Measurements from ENCODE around the gene NYAP2. TPM values are rescaled to one million over a fixed set of nuclear protein-coding genes. Genes with fewer than 3 reads are reported as not detected.

NYAP2 gene
- total RNA-seq, 2 donors from 2014 or later = not detected

GRCh38 chr2:225668606-225669266 lies 269.2 kb downstream of the NYAP2 start:
- no peak for DNase-seq (ENCODE audit: low spot score)
- intact Hi-C loops (cut with DNase I) = no loop called here

GRCh38 chr2:225670111-225670974 lies 270.8 kb downstream of the NYAP2 start:
- DNase-seq (ENCODE audit: low spot score) = no peak
- intact Hi-C loops (cut with DNase I) = loop anchor here (5.0 to 10.0 kb wide), 2 partner anchors 1164 to 1317 kb away; partner anchors contain the start of gene RHBDD1 (in 1 of the 2)

- intact Hi-C loops (cut with DNase I) = loop anchor here in 1 of 2 donors (10.0 kb wide), 1 partner anchor 1156 kb away; the partner anchor contains the start of gene RHBDD1
These were observed 279.3 kb downstream of the NYAP2 start for GRCh38 chr2:225678792-225679191.

GRCh38 chr2:225683258-225683657 lies 283.7 kb downstream of the NYAP2 start:
- intact Hi-C loops (cut with DNase I) = no loop called here
- DNase-seq (ENCODE audit: low spot score) = no peak

More at GRCh38 chr2:225678792-225679191, 279.3 kb downstream of the NYAP2 start:
- DNase-seq (ENCODE audit: low spot score) = no peak

GRCh38 chr2:225690153-225690552 lies 290.6 kb downstream of the NYAP2 start:
- intact Hi-C loops (cut with DNase I) = no loop called here
- DNase-seq (ENCODE audit: low spot score) = no peak

- intact Hi-C loops (cut with DNase I) = no loop called here
- DNase-seq (ENCODE audit: low spot score) = no peak
These were observed 292.2 kb downstream of the NYAP2 start for GRCh38 chr2:225691711-225692110.

- no peak for DNase-seq (ENCODE audit: low spot score)
- intact Hi-C loops (cut with DNase I) = no loop called here
These were observed 293.7 kb downstream of the NYAP2 start for GRCh38 chr2:225693259-225693658.

GRCh38 chr2:225694664-225695063 lies 295.2 kb downstream of the NYAP2 start:
- DNase-seq (ENCODE audit: low spot score) = no peak
- intact Hi-C loops (cut with DNase I) = no loop called here

GRCh38 chr2:225697936-225698335 lies 298.4 kb downstream of the NYAP2 start:
- no peak for DNase-seq (ENCODE audit: low spot score)
- intact Hi-C loops (cut with DNase I) = no loop called here
